ENCODE data around the gene MED29. TPM values are rescaled to one million over a fixed set of nuclear protein-coding genes. Genes with fewer than 3 reads are reported as not detected.
A peak's percentile ranks its signal among the peaks of the same experiment; 100 is the strongest.

MED29 gene
- total and polyA plus RNA-seq, 10 of the 15 experiments (the other 5 are each of a cell fraction or from before 2014, with no cell fraction given) = 3.2 to 36.6 (median 22.8) TPM

GRCh38 chr19:39430675-39431593, 39.8 kb downstream of the MED29 start (continued):
- TF ChIP-seq BRCA1 (IDR thresholded peaks at IDR 0.05; ENCODE audit: low read depth, low read length) = no peak
- no peak for TF ChIP-seq STAT3 (IDR thresholded peaks at IDR 0.05; ENCODE audit: low read depth, low read length)
- TF ChIP-seq CHD1 (IDR thresholded peaks at IDR 0.05; ENCODE audit: low read depth, low read length) = no peak
- TF ChIP-seq REST (IDR thresholded peaks at IDR 0.05; ENCODE audit: low read depth, low read length) = no peak
- no peak for TF ChIP-seq WRNIP1 (IDR thresholded peaks at IDR 0.05; ENCODE audit: borderline replicate concordance, low read depth, low read length)
- peak; percentile 82 for TF ChIP-seq RUNX3 (IDR thresholded peaks at IDR 0.05; ENCODE audit: low read length)
- TF ChIP-seq ESRRA (IDR thresholded peaks at IDR 0.05; ENCODE audit: low read length) = no peak
- no peak for TF ChIP-seq BCL3 (IDR thresholded peaks at IDR 0.05; ENCODE audit: borderline replicate concordance, insufficient read depth, low read depth, low read length, poor library complexity, severe bottlenecking)
- TF ChIP-seq SMARCA5 (IDR thresholded peaks at IDR 0.05) = 0 out of 2 replicates have a peak, but pooled peaks have one; percentile 68
- no peak for TF ChIP-seq ZNF384 (IDR thresholded peaks at IDR 0.05; ENCODE audit: borderline replicate concordance, low read depth, low read length)
- TF ChIP-seq PAX5 (IDR thresholded peaks at IDR 0.05; ENCODE audit: borderline replicate concordance, low read depth, low read length) = peak; percentile 8; the same call in 1 of the 2 replicates
- peak in 1 of 2 experiments; percentile 80; a peak in 2 of 4 replicates for TF ChIP-seq ETV6 (conservative IDR thresholded peaks at IDR 0.05 in 1 of 2, IDR thresholded peaks at IDR 0.05 in 1 of 2; ENCODE audit: borderline replicate concordance in 1 of 2, low read depth in 1 of 2)
- TF ChIP-seq GABPA (IDR thresholded peaks at IDR 0.05; ENCODE audit: low read depth) = peak; percentile 61; the same call in 1 of the 2 replicates
- no peak for TF ChIP-seq BACH1 (IDR thresholded peaks at IDR 0.05; ENCODE audit: borderline replicate concordance)
- no peak for TF ChIP-seq PRDM15 (CRISPR knock-in tag; IDR thresholded peaks at IDR 0.05)
- TF ChIP-seq RELB (IDR thresholded peaks at IDR 0.05; ENCODE audit: low read depth) = no peak
- no peak for TF ChIP-seq IRF3 (IDR thresholded peaks at IDR 0.05)

Data from GM12878 (cell line).